ENCODE data around the gene OXSR1. TPM values are rescaled to one million over a fixed set of nuclear protein-coding genes. Genes with fewer than 3 reads are reported as not detected.

OXSR1 gene
- total RNA-seq, 4 donors from 2014 or later, result 25.4 to 37.4 (median 29.5) TPM

GRCh38 chr3:38245930-38246329, 80.6 kb downstream of the OXSR1 start:
- H3K9me3 ChIP-seq, result no peaks in the 10 kb centered on the region
- H3K27me3 ChIP-seq, result no peaks in the 10 kb centered on the region
- no peak overlapping the region for H3K27ac ChIP-seq
- no peak for TF ChIP-seq EP300 (IDR thresholded peaks at IDR 0.05)
- TF ChIP-seq POLR2AphosphoS5 (IDR thresholded peaks at IDR 0.05), result no peak
- TF ChIP-seq CTCF (IDR thresholded peaks at IDR 0.05), result no peak
- no peak for TF ChIP-seq POLR2A (IDR thresholded peaks at IDR 0.05)
- no peak for DNase-seq (ENCODE audit: low spot score in 2 of 2)
- WGBS, result 98% methylated on average over 4 of the region's 4 CpGs
- H3K4me3 ChIP-seq, result no peak overlapping the region
- peaks cover 7% of the 10 kb centered on the region for H3K4me1 ChIP-seq
- peaks cover 48% of the 10 kb centered on the region for H3K36me3 ChIP-seq

GRCh38 chr3:38247366-38248035, 82.2 kb downstream of the OXSR1 start:
- H3K27me3 ChIP-seq, result no peaks in the 10 kb centered on the region
- no peak overlapping the region for H3K27ac ChIP-seq
- H3K4me1 ChIP-seq, result peaks cover 7% of the 10 kb centered on the region
- H3K9me3 ChIP-seq, result no peaks in the 10 kb centered on the region
- H3K36me3 ChIP-seq, result peaks cover 63% of the 10 kb centered on the region
- no peak for DNase-seq (ENCODE audit: low spot score in 2 of 2)
- no peak overlapping the region for H3K4me3 ChIP-seq
- TF ChIP-seq CTCF (IDR thresholded peaks at IDR 0.05), result no peak
- TF ChIP-seq EP300 (IDR thresholded peaks at IDR 0.05), result no peak
- TF ChIP-seq POLR2A (IDR thresholded peaks at IDR 0.05), result no peak
- no peak for TF ChIP-seq POLR2AphosphoS5 (IDR thresholded peaks at IDR 0.05)

GRCh38 chr3:38250198-38250597, 84.9 kb downstream of the OXSR1 start:
- H3K27me3 ChIP-seq, result no peaks in the 10 kb centered on the region
- peaks cover 81% of the 10 kb centered on the region for H3K36me3 ChIP-seq
- 81% methylated on average over 2 of the region's 2 CpGs for WGBS
- TF ChIP-seq EP300 (IDR thresholded peaks at IDR 0.05), result no peak
- TF ChIP-seq CTCF (IDR thresholded peaks at IDR 0.05), result no peak
- TF ChIP-seq POLR2A (IDR thresholded peaks at IDR 0.05), result no peak
- no peak for TF ChIP-seq POLR2AphosphoS5 (IDR thresholded peaks at IDR 0.05)
- H3K9me3 ChIP-seq, result no peaks in the 10 kb centered on the region
- DNase-seq (ENCODE audit: low spot score in 2 of 2), result no peak
- H3K4me1 ChIP-seq, result peaks cover 7% of the 10 kb centered on the region
- no peak overlapping the region for H3K27ac ChIP-seq
- no peak overlapping the region for H3K4me3 ChIP-seq

- TF ChIP-seq CTCF (IDR thresholded peaks at IDR 0.05) (no peak), POLR2AphosphoS5 (IDR thresholded peaks at IDR 0.05) (no peak), POLR2A (IDR thresholded peaks at IDR 0.05) (no peak), EP300 (IDR thresholded peaks at IDR 0.05) (no peak)
- WGBS, result 91% methylated on average over 4 of the region's 4 CpGs
Measured at GRCh38 chr3:38251197-38251596, 85.9 kb downstream of the OXSR1 start.

GRCh38 chr3:38253704-38254103, 88.4 kb downstream of the OXSR1 start:
- H3K36me3 ChIP-seq, result peaks cover 56% of the 10 kb centered on the region

More at GRCh38 chr3:38251197-38251596, 85.9 kb downstream of the OXSR1 start:
- Histone ChIP-seq H3K4me1 (peaks cover 7% of the 10 kb centered on the region), H3K9me3 (no peaks in the 10 kb centered on the region), H3K27ac (no peak overlapping the region), H3K36me3 (peaks cover 78% of the 10 kb centered on the region), H3K4me3 (no peak overlapping the region), H3K27me3 (no peaks in the 10 kb centered on the region)
- DNase-seq (ENCODE audit: low spot score in 2 of 2), result no peak

More at GRCh38 chr3:38253704-38254103, 88.4 kb downstream of the OXSR1 start:
- DNase-seq (ENCODE audit: low spot score in 2 of 2), result no peak
- Histone ChIP-seq H3K4me1 (no peaks in the 10 kb centered on the region), H3K27ac (no peak overlapping the region), H3K27me3 (no peaks in the 10 kb centered on the region), H3K4me3 (no peak overlapping the region), H3K9me3 (no peaks in the 10 kb centered on the region)
- 88% methylated on average over 4 of the region's 4 CpGs for WGBS
- TF ChIP-seq CTCF (IDR thresholded peaks at IDR 0.05) (no peak), EP300 (IDR thresholded peaks at IDR 0.05) (no peak), POLR2AphosphoS5 (IDR thresholded peaks at IDR 0.05) (no peak), POLR2A (IDR thresholded peaks at IDR 0.05) (no peak)
